ENCODE results near the gene ATIC. TPM values are rescaled to one million over a fixed set of nuclear protein-coding genes. Genes with fewer than 3 reads are reported as not detected.

ATIC gene
- polyA plus RNA-seq, 4 donors = 71.6 to 138 (median 104) TPM

DNA sequence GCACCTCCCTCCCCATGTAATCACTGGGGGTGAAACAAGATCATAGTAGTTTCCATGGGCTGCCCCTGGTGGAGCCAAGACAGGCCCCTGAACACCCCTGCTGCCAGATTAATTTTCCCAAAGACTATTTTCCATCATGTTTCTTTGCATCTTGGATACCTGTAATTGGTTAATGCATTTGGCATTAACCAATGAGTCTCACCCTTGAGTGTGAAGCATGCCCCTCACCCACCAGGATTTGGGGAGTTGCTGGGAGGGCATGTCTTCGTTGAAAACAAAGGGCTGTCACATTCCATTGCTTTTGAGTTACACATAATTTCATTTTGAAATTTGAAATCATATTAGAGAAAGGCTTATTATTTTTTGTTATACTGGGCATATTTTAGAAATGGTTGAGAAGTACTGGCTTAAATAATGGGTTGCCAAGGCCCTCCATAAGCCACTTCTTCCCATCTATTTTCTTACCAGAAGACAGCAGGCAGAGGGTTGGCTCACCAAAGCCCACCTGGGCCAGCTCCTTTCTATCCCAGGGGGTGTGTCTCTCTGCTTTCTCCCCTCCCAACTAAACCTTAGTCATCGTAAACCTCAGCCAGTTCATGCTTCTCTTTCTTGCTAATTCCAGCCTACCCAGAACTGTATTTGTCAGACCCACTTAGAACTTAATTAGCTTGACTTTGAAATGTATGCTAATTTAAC lies 51.8 kb downstream of the ATIC start:
- 83 to 90% (median 86%) methylated on average over 2 of the region's 2 CpGs for WGBS, 3 donors
- Histone ChIP-seq H3K36me3 (ENCODE audit: control insufficient read depth in 3 of 3, insufficient read depth in 2 of 3, low read depth in 1 of 3, low read length in 3 of 3) (peaks cover 0 to 23% (median 6%) of the 10 kb centered on the region in 3 donors), H3K27ac (ENCODE audit: low read depth in 1 of 3, low read length in 2 of 3) (no peak overlapping the region), H3K4me3 (ENCODE audit: low read depth in 1 of 3, low read length in 3 of 3) (no peak overlapping the region), H3K27me3 (ENCODE audit: control insufficient read depth in 3 of 3, insufficient read depth in 3 of 3, low read length in 3 of 3) (no peaks in the 10 kb centered on the region), H3K4me1 (ENCODE audit: control insufficient read depth in 3 of 3, insufficient read depth in 2 of 3, low read depth in 1 of 3, low read length in 2 of 3) (no peaks in the 10 kb centered on the region), H3K9me3 (ENCODE audit: control insufficient read depth in 2 of 2, insufficient read depth in 1 of 2, low read depth in 1 of 2, low read length in 1 of 2) (no peaks in the 10 kb centered on the region)
- no peak for DNase-seq
- no peak for FAIRE-seq

DNA sequence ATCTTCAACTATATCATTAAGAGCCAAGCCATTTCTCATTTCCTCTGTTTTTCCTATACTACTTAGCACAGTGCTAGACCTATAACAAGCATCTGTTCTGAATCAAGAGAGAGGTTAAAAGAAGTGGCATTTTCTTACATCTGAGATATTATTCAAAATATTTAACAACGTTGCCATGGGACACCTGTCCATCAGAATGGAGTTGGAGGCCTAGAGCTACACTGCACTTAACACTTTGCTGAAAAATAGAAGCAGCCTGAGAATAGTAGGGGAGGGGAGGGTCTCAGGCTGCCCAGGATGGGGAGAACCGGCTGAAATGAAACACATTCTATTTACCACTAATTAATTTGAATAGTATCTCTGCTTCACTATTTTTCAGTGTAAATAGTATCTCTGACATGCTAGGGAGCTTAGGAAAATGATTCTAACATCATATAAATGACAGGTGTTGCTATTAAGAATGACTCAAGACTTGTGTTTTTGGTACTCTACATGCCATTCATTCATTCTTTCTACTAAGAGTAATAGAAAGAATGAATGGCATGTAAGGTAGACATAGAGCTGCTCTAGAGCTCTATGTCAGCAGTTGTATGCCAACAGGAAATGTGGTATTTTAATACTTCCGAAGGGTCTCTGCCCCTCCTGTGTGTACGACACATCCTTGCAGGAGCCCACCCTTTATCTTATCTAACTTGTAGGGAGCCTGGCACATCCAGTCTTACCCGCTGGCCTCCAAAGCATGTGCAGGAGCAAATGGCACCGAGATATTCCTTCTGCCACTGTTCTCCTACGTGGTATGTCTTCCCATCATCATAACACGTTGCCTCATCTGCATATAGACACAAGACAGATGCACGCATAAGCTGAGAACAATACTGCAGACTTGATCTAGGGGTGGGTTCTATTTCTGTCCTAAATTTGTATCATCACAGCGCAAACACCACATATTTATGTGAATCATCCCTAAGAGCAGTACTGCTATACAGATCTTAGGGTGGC lies 52.6 kb downstream of the ATIC start:
- DNase-seq (no peak), FAIRE-seq (no peak)
- no peaks in the 10 kb centered on the region for H3K4me1 ChIP-seq (ENCODE audit: control insufficient read depth in 3 of 3, insufficient read depth in 2 of 3, low read depth in 1 of 3, low read length in 2 of 3)
- H3K27ac ChIP-seq (ENCODE audit: low read depth in 1 of 3, low read length in 2 of 3) = no peak overlapping the region
- 92 to 93% (median 93%) methylated on average over 10 of the region's 10 CpGs for WGBS, 3 donors
- no peaks in the 10 kb centered on the region for H3K9me3 ChIP-seq (ENCODE audit: control insufficient read depth in 2 of 2, insufficient read depth in 1 of 2, low read depth in 1 of 2, low read length in 1 of 2)
- peaks cover 0 to 23% (median 6%) of the 10 kb centered on the region in 3 donors for H3K36me3 ChIP-seq (ENCODE audit: control insufficient read depth in 3 of 3, insufficient read depth in 2 of 3, low read depth in 1 of 3, low read length in 3 of 3)
- H3K4me3 ChIP-seq (ENCODE audit: low read depth in 1 of 3, low read length in 3 of 3) = no peak overlapping the region
- H3K27me3 ChIP-seq (ENCODE audit: control insufficient read depth in 3 of 3, insufficient read depth in 3 of 3, low read length in 3 of 3) = no peaks in the 10 kb centered on the region

DNA sequence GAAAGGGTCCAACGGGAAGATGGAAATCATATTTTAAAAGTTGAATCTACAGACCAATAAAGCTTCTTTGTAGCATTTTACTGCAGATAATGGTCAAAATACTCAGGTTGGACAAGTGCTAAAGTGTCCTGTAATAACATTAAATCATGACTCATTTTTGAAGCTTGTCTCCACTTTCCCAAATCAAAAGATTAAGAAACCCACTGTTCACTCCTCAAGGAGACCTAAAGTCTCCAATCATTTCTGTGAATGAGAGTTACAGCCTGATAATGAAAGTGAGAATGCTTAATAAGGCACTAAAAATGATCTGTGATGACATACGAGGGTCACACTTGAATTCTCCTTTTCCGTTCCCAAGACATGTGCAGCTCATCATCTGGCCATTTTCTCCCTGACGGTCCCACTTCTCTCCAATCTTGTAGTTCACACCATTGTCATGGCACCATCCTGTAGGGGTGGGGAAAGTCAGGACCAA lies 53.4 kb downstream of the ATIC start:
- Histone ChIP-seq H3K9me3 (ENCODE audit: control insufficient read depth in 2 of 2, insufficient read depth in 1 of 2, low read depth in 1 of 2, low read length in 1 of 2) (no peaks in the 10 kb centered on the region), H3K27ac (ENCODE audit: low read depth in 1 of 3, low read length in 2 of 3) (no peak overlapping the region), H3K27me3 (ENCODE audit: control insufficient read depth in 3 of 3, insufficient read depth in 3 of 3, low read length in 3 of 3) (no peaks in the 10 kb centered on the region), H3K36me3 (ENCODE audit: control insufficient read depth in 3 of 3, insufficient read depth in 2 of 3, low read depth in 1 of 3, low read length in 3 of 3) (peaks cover 0 to 19% (median 6%) of the 10 kb centered on the region in 3 donors), H3K4me3 (ENCODE audit: low read depth in 1 of 3, low read length in 3 of 3) (no peak overlapping the region), H3K4me1 (ENCODE audit: control insufficient read depth in 3 of 3, insufficient read depth in 2 of 3, low read depth in 1 of 3, low read length in 2 of 3) (no peaks in the 10 kb centered on the region)
- FAIRE-seq (no peak), DNase-seq (no peak)
- WGBS, 3 donors = 85 to 90% (median 87%) methylated on average over 4 of the region's 4 CpGs

DNA sequence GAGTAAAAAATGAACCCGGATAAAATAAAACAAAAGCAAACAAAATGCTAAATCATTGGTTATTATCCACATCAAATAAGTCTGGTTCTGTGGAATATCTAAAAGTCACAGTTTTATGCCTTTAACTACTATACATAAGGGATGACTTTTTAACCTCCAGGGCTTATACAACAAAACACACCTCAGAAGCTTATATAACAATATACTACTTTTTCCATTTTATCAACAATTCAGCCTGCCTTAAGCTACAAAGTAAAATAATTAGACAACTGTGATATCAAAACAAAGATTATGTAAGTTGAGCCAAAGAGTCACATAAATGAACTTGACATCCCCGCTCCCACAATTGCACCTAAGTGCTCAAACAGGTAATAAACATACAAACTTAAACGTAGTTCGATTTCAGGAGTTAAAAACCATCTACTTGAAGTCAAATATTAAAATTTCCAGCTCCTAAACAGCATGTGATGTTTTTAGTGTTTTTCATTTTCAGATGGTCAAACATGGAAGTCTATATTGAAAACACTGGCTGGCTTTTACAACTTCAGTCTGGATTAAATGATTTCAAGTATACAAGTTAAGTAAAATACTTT lies 54.7 kb downstream of the ATIC start:
- Histone ChIP-seq H3K4me3 (ENCODE audit: low read depth in 1 of 3, low read length in 3 of 3) (no peak overlapping the region), H3K27me3 (ENCODE audit: control insufficient read depth in 3 of 3, insufficient read depth in 3 of 3, low read length in 3 of 3) (no peaks in the 10 kb centered on the region), H3K27ac (ENCODE audit: low read depth in 1 of 3, low read length in 2 of 3) (no peak overlapping the region), H3K9me3 (ENCODE audit: control insufficient read depth in 2 of 2, insufficient read depth in 1 of 2, low read depth in 1 of 2, low read length in 1 of 2) (no peaks in the 10 kb centered on the region), H3K36me3 (ENCODE audit: control insufficient read depth in 3 of 3, insufficient read depth in 2 of 3, low read depth in 1 of 3, low read length in 3 of 3) (peaks cover 0 to 24% (median 6%) of the 10 kb centered on the region in 3 donors), H3K4me1 (ENCODE audit: control insufficient read depth in 3 of 3, insufficient read depth in 2 of 3, low read depth in 1 of 3, low read length in 2 of 3) (no peaks in the 10 kb centered on the region)
- DNase-seq = no peak
- 94 to 96% (median 94%) methylated on average over 4 of the region's 4 CpGs for WGBS, 3 donors
- FAIRE-seq = no peak

DNA sequence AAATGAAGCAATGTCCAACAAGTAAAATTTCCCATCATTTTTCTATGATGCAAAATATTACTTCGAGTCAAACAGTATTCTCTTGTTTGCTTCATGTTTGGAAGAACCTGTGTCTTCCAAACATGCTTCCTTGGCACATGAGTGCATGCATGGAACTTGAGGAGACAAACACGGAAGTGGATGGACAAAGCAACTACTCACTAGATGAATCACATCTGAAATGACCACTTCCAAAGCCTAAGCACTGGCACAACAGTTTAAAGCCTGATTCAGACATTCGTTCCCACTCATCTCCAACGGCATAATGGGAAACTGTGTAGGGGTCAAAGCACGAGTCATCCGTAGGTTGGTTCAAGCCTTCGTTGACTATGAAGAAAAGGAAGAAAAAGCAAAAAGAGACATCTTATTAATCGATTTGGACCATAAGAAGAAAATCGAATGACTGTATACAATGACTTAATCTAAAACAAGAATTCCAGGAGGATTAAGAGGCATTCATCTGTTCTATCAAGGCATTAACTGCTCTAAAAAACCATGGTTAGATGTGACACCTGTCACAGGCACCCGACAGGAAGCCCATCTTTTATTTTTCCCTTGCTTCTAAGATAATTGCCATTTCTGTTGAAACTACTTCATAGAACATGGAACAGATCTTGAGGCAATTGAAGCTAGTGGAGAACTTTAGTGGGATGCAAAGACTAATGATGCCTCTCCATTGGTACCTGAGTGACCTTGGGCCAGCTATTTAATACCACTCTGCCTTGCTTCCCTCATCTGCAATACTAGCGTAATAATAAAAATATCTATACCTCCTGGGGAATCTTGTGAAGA lies 56.0 kb downstream of the ATIC start:
- H3K9me3 ChIP-seq (ENCODE audit: control insufficient read depth in 2 of 2, insufficient read depth in 1 of 2, low read depth in 1 of 2, low read length in 1 of 2) = no peaks in the 10 kb centered on the region
- 92 to 97% (median 93%) methylated on average over 11 of the region's 11 CpGs for WGBS, 3 donors
- H3K4me1 ChIP-seq (ENCODE audit: control insufficient read depth in 3 of 3, insufficient read depth in 2 of 3, low read depth in 1 of 3, low read length in 2 of 3) = no peaks in the 10 kb centered on the region
- peaks cover 0 to 24% (median 3%) of the 10 kb centered on the region in 3 donors for H3K36me3 ChIP-seq (ENCODE audit: control insufficient read depth in 3 of 3, insufficient read depth in 2 of 3, low read depth in 1 of 3, low read length in 3 of 3)
- no peak overlapping the region for H3K27ac ChIP-seq (ENCODE audit: low read depth in 1 of 3, low read length in 2 of 3)
- no peak for FAIRE-seq
- DNase-seq = no peak
- no peaks in the 10 kb centered on the region for H3K27me3 ChIP-seq (ENCODE audit: control insufficient read depth in 3 of 3, insufficient read depth in 3 of 3, low read length in 3 of 3)
- no peak overlapping the region for H3K4me3 ChIP-seq (ENCODE audit: low read depth in 1 of 3, low read length in 3 of 3)

DNA sequence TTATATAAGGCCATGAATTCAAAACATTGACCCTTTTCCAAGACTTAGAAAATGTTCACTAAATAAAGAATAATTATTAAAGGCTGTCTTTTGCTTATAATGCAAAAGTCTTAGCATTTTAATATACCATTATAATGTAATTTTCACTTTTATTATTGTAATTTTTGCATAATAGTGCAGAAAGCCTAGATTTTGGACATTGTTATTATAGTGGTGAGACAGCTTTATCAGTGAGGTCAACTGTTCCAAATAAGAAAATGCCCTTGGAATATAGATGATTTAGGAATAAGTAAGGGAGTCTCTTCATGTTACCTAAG lies 56.6 kb downstream of the ATIC start:
- Histone ChIP-seq H3K36me3 (ENCODE audit: control insufficient read depth in 3 of 3, insufficient read depth in 2 of 3, low read depth in 1 of 3, low read length in 3 of 3) (peaks cover 0 to 23% (median 2%) of the 10 kb centered on the region in 3 donors), H3K4me1 (ENCODE audit: control insufficient read depth in 3 of 3, insufficient read depth in 2 of 3, low read depth in 1 of 3, low read length in 2 of 3) (no peaks in the 10 kb centered on the region), H3K4me3 (ENCODE audit: low read depth in 1 of 3, low read length in 3 of 3) (no peak overlapping the region), H3K27me3 (ENCODE audit: control insufficient read depth in 3 of 3, insufficient read depth in 3 of 3, low read length in 3 of 3) (no peaks in the 10 kb centered on the region), H3K9me3 (ENCODE audit: control insufficient read depth in 2 of 2, insufficient read depth in 1 of 2, low read depth in 1 of 2, low read length in 1 of 2) (no peaks in the 10 kb centered on the region), H3K27ac (ENCODE audit: low read depth in 1 of 3, low read length in 2 of 3) (no peak overlapping the region)
- DNase-seq (no peak), FAIRE-seq (no peak)

DNA sequence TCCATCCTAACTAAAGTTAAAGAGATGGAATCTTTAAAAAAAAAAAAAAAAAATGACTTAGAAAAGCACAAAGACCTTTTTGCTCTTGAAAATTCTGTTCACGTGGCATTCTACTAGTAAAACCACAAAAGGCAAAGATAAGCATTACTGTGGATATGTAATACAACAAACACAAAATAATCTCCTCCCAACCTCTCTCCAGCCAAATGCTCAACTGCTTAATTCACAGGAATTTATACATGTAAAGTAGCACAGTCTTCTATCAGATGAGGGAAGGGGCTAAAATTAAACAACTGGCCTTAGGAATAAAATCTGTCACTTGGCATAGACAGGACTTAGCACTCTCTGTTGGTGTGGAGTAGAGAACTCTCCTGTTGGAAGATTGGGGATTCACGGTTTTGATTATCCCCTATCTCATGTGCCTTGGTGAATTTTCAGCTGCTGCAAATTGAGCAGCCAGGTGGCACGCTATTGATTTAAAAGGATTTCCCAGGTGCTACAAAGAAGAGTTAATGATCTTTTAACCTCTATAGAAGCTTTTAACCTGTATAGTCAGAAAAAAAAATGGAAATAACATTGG lies 57.4 kb downstream of the ATIC start:
- Histone ChIP-seq H3K4me1 (ENCODE audit: control insufficient read depth in 3 of 3, insufficient read depth in 2 of 3, low read depth in 1 of 3, low read length in 2 of 3) (no peaks in the 10 kb centered on the region), H3K36me3 (ENCODE audit: control insufficient read depth in 3 of 3, insufficient read depth in 2 of 3, low read depth in 1 of 3, low read length in 3 of 3) (peaks cover 0 to 20% (median 0%) of the 10 kb centered on the region in 3 donors), H3K9me3 (ENCODE audit: control insufficient read depth in 2 of 2, insufficient read depth in 1 of 2, low read depth in 1 of 2, low read length in 1 of 2) (no peaks in the 10 kb centered on the region), H3K4me3 (ENCODE audit: low read depth in 1 of 3, low read length in 3 of 3) (no peak overlapping the region), H3K27ac (ENCODE audit: low read depth in 1 of 3, low read length in 2 of 3) (no peak overlapping the region), H3K27me3 (ENCODE audit: control insufficient read depth in 3 of 3, insufficient read depth in 3 of 3, low read length in 3 of 3) (no peaks in the 10 kb centered on the region)
- WGBS, 3 donors = 70 to 82% (median 81%) methylated on average over 3 of the region's 3 CpGs
- DNase-seq (no peak), FAIRE-seq (no peak)
